IMR-90 (cell line): ENCODE results near the gene UQCRC1.

ENCODE experiments used
- BHLHE40 ChIP-seq: fragments of 150-350 bp; IDR thresholded peaks from 2 replicates; pipeline ENCODE4 v1.6.1; 2016; ENCODE audit warnings: mild to moderate bottlenecking, low read depth, low read length
- USF2 ChIP-seq: fragments of 150-350 bp; IDR thresholded peaks from 2 replicates; pipeline ENCODE4 v1.6.1; 2017; ENCODE audit warnings: mild to moderate bottlenecking, antibody characterized with exemption, low read length, low read depth

GRCh38 chr3:48587686-48588085 is 21.8 kb downstream of the UQCRC1 start:
- TF ChIP-seq USF2, result no peak
- TF ChIP-seq BHLHE40, result no peak
